ENCODE results near the gene PROP1.
A peak's percentile ranks its signal among the peaks of the same experiment; 100 is the strongest.
"Not testable (repeated sequence)": the region's sequence is repeated elsewhere in the genome, so short reads cannot be mapped to it uniquely, and the experiment has no call there.

PROP1 gene

GRCh38 chr5:177964471-177964870, 31.6 kb downstream of the PROP1 start:
- H3K27me3 ChIP-seq (ENCODE audit: insufficient read depth, low read length): no peaks in the 10 kb centered on the region
- 96% methylated on average over 12 of the region's 12 CpGs for WGBS
- H3K4me1 ChIP-seq (ENCODE audit: insufficient read depth, low read length): peaks cover 1% of the 10 kb centered on the region; the same call in 1 of the 2 replicates
- no peak overlapping the region for H3K4me3 ChIP-seq (ENCODE audit: low read length)
- H3K27ac ChIP-seq (ENCODE audit: low read depth, low read length): no peak overlapping the region
- no peak overlapping the region for H3K9ac ChIP-seq (ENCODE audit: low read depth, low read length)
- no peaks in the 10 kb centered on the region for H3K36me3 ChIP-seq (ENCODE audit: insufficient read depth, low read length)
- no peaks in the 10 kb centered on the region for H3K9me3 ChIP-seq (ENCODE audit: insufficient read depth, low read depth, low read length)

GRCh38 chr5:177963966-177964365, 32.1 kb downstream of the PROP1 start:
- H3K4me3 ChIP-seq (ENCODE audit: low read length): no peak overlapping the region
- no peaks in the 10 kb centered on the region for H3K9me3 ChIP-seq (ENCODE audit: insufficient read depth, low read depth, low read length)
- no peak overlapping the region for H3K9ac ChIP-seq (ENCODE audit: low read depth, low read length)
- WGBS: 91% methylated on average over 14 of the region's 14 CpGs
- H3K27me3 ChIP-seq (ENCODE audit: insufficient read depth, low read length): no peaks in the 10 kb centered on the region
- peaks cover 6% of the 10 kb centered on the region for H3K4me1 ChIP-seq (ENCODE audit: insufficient read depth, low read length)
- no peaks in the 10 kb centered on the region for H3K36me3 ChIP-seq (ENCODE audit: insufficient read depth, low read length)
- no peak overlapping the region for H3K27ac ChIP-seq (ENCODE audit: low read depth, low read length)

- H3K4me1 ChIP-seq (ENCODE audit: insufficient read depth, low read length): peaks cover 17% of the 10 kb centered on the region
- H3K9me3 ChIP-seq (ENCODE audit: insufficient read depth, low read depth, low read length): no peaks in the 10 kb centered on the region
- no peak overlapping the region for H3K9ac ChIP-seq (ENCODE audit: low read depth, low read length)
- no peak overlapping the region for H3K4me3 ChIP-seq (ENCODE audit: low read length)
- WGBS: 85% methylated on average over 9 of the region's 9 CpGs
- no peaks in the 10 kb centered on the region for H3K27me3 ChIP-seq (ENCODE audit: insufficient read depth, low read length)
- peak overlapping the region; percentile 80; the same call in 1 of the 2 replicates for H3K27ac ChIP-seq (ENCODE audit: low read depth, low read length)
- no peaks in the 10 kb centered on the region for H3K36me3 ChIP-seq (ENCODE audit: insufficient read depth, low read length)
These were observed 36.7 kb downstream of the PROP1 start for GRCh38 chr5:177959315-177959714.

- 57% methylated on average over 16 of the region's 17 CpGs for WGBS
- Histone ChIP-seq H3K36me3 (ENCODE audit: insufficient read depth, low read length) (no peaks in the 10 kb centered on the region), H3K27me3 (ENCODE audit: insufficient read depth, low read length) (no peaks in the 10 kb centered on the region), H3K9ac (ENCODE audit: low read depth, low read length) (no peak overlapping the region), H3K4me3 (ENCODE audit: low read length) (no peak overlapping the region), H3K27ac (ENCODE audit: low read depth, low read length) (peak overlapping the region; percentile 49; the same call in 1 of the 2 replicates), H3K9me3 (ENCODE audit: insufficient read depth, low read depth, low read length) (no peaks in the 10 kb centered on the region), H3K4me1 (ENCODE audit: insufficient read depth, low read length) (peaks cover 17% of the 10 kb centered on the region)
These were observed 37.3 kb downstream of the PROP1 start for GRCh38 chr5:177958696-177959095.

GRCh38 chr5:177957241-177957640, 38.8 kb downstream of the PROP1 start:
- Histone ChIP-seq H3K4me1 (ENCODE audit: insufficient read depth, low read length) (peaks cover 17% of the 10 kb centered on the region), H3K9ac (ENCODE audit: low read depth, low read length) (no peak overlapping the region), H3K4me3 (ENCODE audit: low read length) (no peak overlapping the region), H3K27ac (ENCODE audit: low read depth, low read length) (no peak overlapping the region), H3K27me3 (ENCODE audit: insufficient read depth, low read length) (no peaks in the 10 kb centered on the region), H3K9me3 (ENCODE audit: insufficient read depth, low read depth, low read length) (no peaks in the 10 kb centered on the region), H3K36me3 (ENCODE audit: insufficient read depth, low read length) (no peaks in the 10 kb centered on the region)
- WGBS: 97% methylated on average over 7 of the region's 7 CpGs

- H3K9ac ChIP-seq (ENCODE audit: low read depth, low read length); H3K27ac ChIP-seq (ENCODE audit: low read depth, low read length); H3K4me1 ChIP-seq (ENCODE audit: insufficient read depth, low read length); H3K27me3 ChIP-seq (ENCODE audit: insufficient read depth, low read length); H3K4me3 ChIP-seq (ENCODE audit: low read length); H3K9me3 ChIP-seq (ENCODE audit: insufficient read depth, low read depth, low read length); H3K36me3 ChIP-seq (ENCODE audit: insufficient read depth, low read length): not testable (repeated sequence)
- 98% methylated on average over 9 of the region's 11 CpGs for WGBS
These were observed 42.9 kb downstream of the PROP1 start for GRCh38 chr5:177953101-177953500.

GRCh38 chr5:177949656-177950055, 46.4 kb downstream of the PROP1 start:
- H3K27me3 ChIP-seq (ENCODE audit: insufficient read depth, low read length); H3K4me1 ChIP-seq (ENCODE audit: insufficient read depth, low read length); H3K9ac ChIP-seq (ENCODE audit: low read depth, low read length); H3K9me3 ChIP-seq (ENCODE audit: insufficient read depth, low read depth, low read length); H3K4me3 ChIP-seq (ENCODE audit: low read length); H3K27ac ChIP-seq (ENCODE audit: low read depth, low read length); H3K36me3 ChIP-seq (ENCODE audit: insufficient read depth, low read length): not testable (repeated sequence)
- WGBS: 88% methylated on average over 2 of the region's 10 CpGs

- H3K9me3 ChIP-seq (ENCODE audit: insufficient read depth, low read depth, low read length); H3K4me1 ChIP-seq (ENCODE audit: insufficient read depth, low read length); H3K4me3 ChIP-seq (ENCODE audit: low read length); H3K9ac ChIP-seq (ENCODE audit: low read depth, low read length); H3K27me3 ChIP-seq (ENCODE audit: insufficient read depth, low read length); H3K36me3 ChIP-seq (ENCODE audit: insufficient read depth, low read length); H3K27ac ChIP-seq (ENCODE audit: low read depth, low read length): not testable (repeated sequence)
- 81% methylated on average over 6 of the region's 17 CpGs for WGBS
These were observed 47.0 kb downstream of the PROP1 start for GRCh38 chr5:177949065-177949464.

- H3K9me3 ChIP-seq (ENCODE audit: insufficient read depth, low read depth, low read length); H3K9ac ChIP-seq (ENCODE audit: low read depth, low read length); H3K36me3 ChIP-seq (ENCODE audit: insufficient read depth, low read length); H3K27me3 ChIP-seq (ENCODE audit: insufficient read depth, low read length); H3K27ac ChIP-seq (ENCODE audit: low read depth, low read length); H3K4me3 ChIP-seq (ENCODE audit: low read length); H3K4me1 ChIP-seq (ENCODE audit: insufficient read depth, low read length): not testable (repeated sequence)
- 95% methylated on average over 10 of the region's 10 CpGs for WGBS
These were observed 48.1 kb downstream of the PROP1 start for GRCh38 chr5:177947912-177948311.

- WGBS: 91% methylated on average over 4 of the region's 12 CpGs
- H3K4me1 ChIP-seq (ENCODE audit: insufficient read depth, low read length); H3K9ac ChIP-seq (ENCODE audit: low read depth, low read length); H3K27me3 ChIP-seq (ENCODE audit: insufficient read depth, low read length); H3K36me3 ChIP-seq (ENCODE audit: insufficient read depth, low read length); H3K4me3 ChIP-seq (ENCODE audit: low read length); H3K9me3 ChIP-seq (ENCODE audit: insufficient read depth, low read depth, low read length); H3K27ac ChIP-seq (ENCODE audit: low read depth, low read length): not testable (repeated sequence)
These were observed 50.3 kb downstream of the PROP1 start for GRCh38 chr5:177945601-177946283.

GRCh38 chr5:177945145-177945544, 50.9 kb downstream of the PROP1 start:
- H3K27ac ChIP-seq (ENCODE audit: low read depth, low read length); H3K4me1 ChIP-seq (ENCODE audit: insufficient read depth, low read length); H3K27me3 ChIP-seq (ENCODE audit: insufficient read depth, low read length); H3K4me3 ChIP-seq (ENCODE audit: low read length); H3K36me3 ChIP-seq (ENCODE audit: insufficient read depth, low read length); H3K9ac ChIP-seq (ENCODE audit: low read depth, low read length); H3K9me3 ChIP-seq (ENCODE audit: insufficient read depth, low read depth, low read length): not testable (repeated sequence)
- 94% methylated on average over 13 of the region's 13 CpGs for WGBS

Measured in HUES64 (cell line).